HUDEP-2 (cell line): ENCODE data around the gene DGLUCY.
"Not testable (repeated sequence)": the region's sequence is repeated elsewhere in the genome, so short reads cannot be mapped to it uniquely, and the experiment has no call there.

Experiments used
- DNase-seq, 76 experiments: peaks; one replicate each; lab custom pipeline; 2025; ENCODE audit not compliant: unreplicated experiment in 76 of 76; lab: John Stamatoyannopoulos, UW

The DGLUCY gene

DNA sequence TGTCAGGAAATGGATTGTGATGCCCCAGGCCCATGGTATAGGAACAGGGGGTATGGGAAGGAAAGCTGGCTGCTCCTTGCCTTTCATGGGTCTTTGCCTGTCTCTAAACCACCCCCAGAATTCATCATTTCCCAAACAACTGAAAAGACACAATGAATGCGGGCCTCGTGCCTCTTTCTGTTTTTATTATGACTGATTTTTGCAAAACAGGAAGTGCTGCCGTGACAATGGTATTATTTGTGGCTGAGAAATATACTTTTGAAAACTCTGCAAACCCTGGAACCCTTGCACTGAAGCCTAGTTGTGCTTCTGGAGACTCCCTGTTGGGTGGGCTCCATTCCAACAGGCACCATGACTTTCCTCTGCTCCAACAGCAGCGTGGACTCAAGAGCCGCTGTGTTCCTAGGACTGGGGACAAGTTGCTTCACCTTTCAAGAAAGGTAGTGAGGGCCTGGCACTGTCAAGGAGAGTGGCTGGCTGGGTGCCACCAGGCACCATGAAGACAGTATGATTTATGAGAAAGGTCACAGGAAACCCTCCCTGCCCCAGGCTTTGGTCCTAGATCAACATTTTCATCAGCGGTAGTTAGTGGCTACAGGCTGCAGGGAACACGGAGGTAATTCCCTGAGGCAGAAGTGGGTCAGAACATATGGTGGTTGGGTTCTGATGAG lies 4.8 kb upstream of the DGLUCY start:
- no peak for DNase-seq

DNA sequence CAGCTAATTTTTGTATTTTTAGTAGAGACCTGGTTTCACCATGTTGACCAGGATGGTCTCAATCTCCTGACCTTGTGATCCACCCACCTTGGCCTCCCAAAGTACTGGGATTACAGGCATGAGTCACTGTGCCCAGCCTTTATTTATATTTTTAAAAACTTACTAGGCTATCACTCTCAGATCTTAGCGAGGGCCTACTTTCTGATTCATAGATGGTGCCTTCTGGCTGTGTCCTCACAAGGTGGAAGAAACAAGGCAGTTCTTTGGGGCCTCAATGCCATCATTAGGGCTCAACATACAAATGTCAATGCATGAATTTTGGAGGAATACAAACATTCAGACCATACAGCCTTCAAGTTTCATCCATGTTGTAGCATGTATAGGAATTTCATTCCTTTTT lies 2.4 kb upstream of the DGLUCY start:
- no peak for DNase-seq

DNA sequence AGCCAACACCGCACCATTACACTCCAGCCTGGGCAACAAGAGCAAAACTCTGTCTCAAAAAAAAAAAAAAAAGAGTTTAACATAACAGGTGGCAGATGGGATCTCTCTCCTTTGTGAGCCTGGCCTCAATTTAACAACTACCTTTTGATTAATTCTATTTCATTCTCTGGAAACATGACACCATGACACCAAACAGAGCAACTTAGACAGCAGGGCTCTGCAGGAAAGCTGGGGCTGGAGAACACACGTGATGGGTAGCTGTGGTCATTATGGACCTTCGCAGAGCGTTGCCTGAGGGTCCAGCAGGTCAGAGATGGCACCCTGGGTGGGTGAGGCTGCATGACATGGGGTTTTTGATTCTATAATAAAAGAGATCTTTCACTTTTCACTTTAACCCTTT lies 1.7 kb upstream of the DGLUCY start:
- DNase-seq: no peak

DNA sequence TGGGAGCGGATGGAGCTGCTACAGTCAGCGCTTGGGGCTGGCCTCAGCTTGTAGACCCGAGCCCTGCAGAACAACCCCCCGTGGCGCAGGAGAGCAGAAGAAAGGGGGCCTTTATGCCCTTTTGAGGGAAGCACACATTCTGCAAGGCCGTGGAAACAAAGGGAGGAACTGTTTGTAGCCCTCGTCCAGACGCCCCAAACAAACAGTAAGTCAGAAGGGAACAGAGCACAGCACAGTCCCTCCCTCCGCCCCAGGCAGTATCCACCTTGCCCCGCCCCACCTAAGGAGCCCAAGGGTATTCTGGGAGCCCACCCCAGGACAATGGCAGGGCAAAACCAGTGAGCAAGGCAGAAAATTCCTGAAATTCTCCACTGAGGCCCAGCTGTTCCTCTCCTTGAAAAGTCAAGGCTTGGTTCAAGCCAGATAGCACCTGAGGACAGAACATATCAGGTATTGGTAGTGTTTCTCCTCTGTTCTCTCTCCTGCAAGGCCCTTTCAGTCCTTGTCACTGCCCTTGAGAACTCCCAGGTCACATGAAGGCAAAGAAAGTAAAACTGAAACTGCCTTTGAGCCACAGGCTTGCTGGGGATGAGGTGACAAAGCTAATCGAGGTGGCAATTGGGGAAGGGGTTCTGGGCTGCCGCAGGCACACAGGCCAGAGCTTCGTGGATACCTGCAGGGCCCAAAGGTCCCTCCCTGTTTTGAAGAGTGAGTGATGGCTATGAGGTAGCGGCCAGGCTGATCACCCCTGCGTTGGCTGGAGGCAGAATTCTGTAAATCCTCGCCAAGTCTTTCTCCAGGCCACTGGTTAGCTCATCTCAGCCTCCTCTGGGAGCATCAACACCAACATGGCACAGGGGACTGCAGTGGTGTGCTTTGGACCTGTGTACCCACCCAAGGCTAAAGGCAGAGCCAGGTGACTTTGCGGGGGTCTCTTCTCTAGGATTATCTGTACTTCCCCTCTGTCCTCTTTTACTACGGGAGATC lies 499 bp downstream of the DGLUCY start:
- DNase-seq: peak in 60 of 76 experiments; percentile 15 to 72 (median 46)

DNA sequence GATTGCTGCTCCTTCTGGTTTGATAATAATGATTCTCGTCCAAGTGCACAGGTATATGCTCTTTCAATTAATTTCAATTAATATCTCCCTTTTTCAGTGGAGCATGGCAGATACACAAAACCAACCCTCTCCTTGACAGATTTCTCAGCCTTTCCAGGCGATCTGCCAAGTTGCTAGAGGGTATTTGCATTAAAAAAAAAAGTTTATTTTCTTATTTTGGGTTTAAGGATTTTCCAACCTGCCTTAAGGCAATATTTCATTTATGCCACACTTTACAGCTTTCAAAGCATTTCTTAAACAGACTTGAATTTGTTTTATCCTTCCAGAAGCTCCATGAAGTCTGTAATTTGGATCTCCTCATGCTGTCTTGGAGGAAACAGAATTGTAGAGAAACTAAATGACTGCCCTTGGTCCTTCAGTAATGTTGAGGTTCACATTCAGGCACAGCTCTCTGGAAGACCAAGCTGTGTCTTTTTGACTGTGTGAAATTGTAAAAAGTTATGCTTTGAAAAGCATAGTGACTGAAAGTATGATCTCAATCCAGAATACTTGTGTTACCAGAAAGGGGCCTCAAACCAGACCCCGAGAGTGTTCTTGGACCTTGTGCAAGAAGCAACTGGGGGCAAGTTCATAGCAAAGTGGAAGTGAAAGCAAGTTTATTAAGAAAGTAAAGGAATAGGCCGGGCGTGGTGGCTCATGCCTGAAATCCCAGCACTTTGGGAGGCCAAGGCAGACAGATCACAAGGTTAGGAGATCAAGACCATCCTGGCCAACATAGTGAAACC lies 2.3 kb downstream of the DGLUCY start:
- peak in 8 of 76 experiments; percentile 3 to 37 (median 16) for DNase-seq

DNA sequence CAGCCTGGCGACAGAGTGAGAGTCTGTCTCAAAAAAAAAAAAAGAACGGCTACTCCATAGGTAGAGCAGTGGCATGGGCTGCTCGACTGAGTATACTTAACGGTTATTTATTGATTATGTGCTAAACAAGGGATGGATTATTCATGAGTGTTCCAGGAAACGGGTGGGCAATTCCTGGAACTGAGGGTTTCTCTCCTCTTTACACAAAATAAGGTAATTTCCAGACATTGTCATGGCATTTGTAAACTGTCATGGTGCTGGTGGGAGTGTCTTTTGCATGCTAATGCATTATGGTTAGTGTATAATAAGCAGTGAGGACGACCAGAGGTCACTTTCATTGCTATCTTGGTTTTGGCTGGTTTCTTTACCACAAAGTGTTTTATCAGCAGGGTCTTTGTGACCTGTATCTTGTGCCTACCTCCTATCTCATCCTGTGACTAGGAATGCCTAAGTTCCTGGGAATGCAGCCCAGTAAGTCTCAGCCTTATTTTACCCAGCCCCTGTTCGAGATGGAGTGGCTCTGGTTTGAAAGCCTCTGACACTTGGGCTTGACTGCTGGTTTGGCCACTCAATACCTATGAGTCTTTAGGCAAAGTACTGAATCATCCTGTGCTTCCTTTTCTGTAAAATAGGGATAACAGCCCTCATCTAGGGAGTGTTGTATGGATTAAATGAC lies 3.2 kb downstream of the DGLUCY start:
- peak in 2 of 76 experiments; percentile 4 to 23 for DNase-seq

DNA sequence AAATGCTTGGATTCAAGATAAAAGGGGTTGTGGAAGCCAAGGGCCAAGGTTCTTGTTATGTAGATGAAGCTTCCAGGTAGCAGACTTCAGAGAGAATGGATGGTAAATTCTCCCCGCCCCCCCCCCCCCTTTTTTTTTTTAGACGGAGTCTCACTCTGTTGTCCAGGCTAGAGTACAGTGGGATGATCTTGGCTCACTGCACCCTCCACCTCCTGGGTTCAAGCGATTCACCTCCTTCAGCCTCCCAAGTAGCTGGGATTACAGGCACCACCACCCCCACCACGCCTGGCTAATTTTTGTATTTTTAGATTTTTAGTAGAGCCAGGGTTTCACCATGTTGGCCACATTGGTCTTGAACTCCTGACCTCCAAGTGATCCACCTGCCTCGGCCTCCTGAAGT lies 4.1 kb downstream of the DGLUCY start:
- no peak for DNase-seq

DNA sequence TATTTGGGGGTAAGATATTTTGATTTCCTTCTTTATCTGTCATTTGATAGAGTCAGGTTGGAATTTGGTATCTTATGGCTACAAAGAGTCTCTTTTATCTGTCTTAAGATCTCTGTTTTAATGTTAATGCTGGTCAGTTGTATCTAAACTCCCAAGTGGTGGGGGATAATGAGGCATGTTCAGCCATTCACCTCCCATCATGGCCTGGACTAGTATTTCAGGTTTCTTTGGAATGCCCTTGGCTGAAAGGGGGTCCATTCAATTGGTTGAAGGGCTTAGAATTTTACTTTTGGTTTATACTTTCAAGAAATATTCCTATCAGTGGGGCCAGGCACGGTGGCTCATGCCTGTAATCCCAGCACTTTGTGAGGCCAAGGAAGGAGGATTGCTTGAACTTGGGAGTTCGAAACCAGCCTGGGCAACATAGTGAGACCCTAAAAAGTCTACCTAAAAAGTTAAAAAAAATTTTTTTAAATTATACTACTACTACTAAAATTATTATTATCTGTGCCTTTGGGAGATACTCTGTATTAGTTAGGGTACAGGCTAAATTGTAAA lies 4.7 kb downstream of the DGLUCY start:
- no peak for DNase-seq

DNA sequence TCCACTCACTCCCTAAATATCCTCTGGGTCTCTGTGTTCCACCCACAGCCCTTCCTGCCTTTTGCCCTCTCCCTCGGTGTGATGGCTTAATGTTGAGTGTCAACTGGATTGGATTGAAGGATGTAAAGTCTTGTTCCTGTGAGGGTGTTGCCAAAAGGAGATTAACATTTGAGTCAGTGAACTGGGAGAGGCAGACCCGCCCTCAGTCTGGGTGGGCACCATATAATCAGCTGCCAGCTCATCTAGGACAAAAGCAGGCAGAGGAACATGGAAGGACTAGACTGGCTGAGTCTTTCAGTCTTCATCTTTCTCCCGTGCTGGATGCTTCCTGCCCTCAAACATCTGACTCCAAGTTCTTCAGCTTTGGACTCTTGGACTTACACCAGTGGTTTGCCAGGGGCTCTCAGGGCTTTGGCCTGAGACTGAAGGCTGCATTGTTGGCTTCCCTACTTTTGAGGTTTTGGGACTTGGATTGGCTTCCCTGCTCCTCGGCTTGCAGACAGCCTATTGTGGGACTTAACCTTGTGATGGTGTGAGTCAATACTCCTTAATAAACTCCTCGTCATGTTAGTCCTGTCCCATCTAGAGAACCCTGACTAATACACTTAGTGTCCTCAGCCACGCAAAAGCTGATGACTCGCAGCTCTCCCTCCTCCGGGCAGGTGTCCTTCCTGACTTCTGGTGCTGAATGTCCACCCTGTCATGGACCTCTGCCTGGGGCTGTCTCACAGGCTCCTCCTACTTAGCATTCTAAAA lies 5.9 kb downstream of the DGLUCY start:
- peak in 33 of 76 experiments; percentile 2 to 56 (median 16) for DNase-seq

DNA sequence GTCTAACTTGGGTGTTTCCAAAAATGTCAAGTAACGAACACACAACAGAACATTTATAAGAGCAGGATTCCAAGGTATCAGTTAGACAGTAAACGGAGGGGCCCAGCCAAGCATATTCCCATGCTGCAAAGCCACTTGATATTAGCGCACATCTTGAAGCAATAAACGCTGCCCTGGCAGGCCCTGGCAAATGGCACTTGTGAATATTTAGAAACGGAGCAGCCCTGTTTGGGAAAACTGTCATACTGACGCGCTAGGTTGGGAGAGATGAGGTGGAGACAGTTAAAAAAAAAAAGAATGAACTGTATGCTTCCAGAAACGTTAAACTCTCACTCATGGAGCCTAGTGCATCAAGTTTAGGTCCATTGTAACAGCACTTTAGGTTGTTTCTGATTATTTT lies 9.3 kb downstream of the DGLUCY start:
- DNase-seq: no peak

DNA sequence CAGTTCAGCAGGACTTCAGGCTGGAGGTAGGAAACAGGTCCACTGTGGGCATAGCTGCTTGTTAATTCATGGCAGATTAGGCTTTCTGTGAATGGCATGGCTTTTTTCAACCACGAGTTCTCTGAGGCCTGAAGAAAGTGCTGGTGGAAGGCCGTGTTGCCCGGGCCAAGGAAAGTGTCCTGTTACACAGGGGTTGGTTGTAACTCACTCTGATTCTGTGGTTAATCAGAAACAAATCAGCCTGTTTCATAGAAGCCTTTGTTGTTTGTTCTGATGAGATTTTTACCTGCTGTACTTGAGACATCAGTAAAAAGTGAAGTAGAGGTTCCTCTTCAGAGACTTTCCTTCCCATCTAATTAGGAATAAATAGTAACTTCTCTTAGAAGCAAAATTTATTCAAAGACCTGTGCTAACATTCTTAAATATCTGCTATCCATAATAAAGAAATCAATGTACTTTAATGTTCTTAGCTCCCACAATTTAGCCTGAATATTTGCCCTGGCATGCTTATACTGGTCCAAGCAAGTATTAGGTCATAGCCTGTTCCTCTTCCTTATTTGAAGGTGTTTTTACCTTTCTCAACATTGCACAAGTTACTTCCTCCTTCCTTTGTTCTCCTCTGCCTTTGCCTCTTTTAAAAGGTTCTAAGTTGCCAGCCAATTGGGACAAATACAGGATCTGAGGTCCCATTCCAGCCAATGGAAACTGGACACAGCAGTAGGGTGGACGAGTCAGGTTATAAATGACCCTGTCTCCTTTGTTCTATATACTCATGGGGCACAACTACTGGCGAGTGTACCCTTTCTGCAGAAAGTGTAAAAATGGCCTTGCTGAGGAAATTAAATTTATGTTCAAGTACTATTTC lies 10.8 kb downstream of the DGLUCY start:
- DNase-seq: not testable (repeated sequence)

DNA sequence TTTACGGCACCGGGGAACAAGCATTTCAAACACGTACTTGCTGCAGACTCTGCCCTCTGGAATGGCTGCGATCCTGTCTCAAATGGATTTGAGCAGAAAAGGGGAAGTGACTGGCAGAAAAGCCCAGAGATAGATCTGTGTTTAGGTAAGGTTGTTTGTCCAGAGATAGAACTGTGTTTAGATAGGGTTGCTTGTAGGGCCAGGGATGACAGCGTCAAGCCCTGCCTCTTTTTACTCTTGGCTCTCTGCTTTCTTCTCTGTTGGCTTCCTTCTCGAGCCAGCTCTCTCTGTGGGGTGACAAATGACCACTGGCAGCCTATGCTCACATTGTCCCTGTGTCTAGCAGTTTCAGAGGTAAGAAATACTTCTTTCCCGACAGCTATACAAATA lies 11.4 kb downstream of the DGLUCY start:
- no peak for DNase-seq

DNA sequence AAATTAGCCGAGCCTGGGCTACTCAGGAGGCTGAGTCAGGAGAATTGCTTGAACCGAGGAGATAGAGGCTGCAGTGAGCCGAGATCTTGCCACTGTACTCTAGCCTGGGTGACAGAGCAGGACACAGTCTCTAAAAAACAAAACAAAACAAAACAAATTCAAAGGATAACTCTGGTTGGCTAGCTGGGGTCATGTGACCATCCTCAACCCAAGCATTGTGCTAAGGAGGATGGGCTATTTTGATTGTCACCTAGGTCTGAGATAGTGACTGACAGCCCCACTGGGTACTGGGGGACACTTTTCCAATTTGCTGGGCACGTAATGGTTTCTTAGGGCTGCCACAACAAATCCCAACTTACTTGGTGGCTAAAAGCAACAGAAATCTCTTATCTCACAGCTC lies 11.9 kb downstream of the DGLUCY start:
- DNase-seq: no peak

DNA sequence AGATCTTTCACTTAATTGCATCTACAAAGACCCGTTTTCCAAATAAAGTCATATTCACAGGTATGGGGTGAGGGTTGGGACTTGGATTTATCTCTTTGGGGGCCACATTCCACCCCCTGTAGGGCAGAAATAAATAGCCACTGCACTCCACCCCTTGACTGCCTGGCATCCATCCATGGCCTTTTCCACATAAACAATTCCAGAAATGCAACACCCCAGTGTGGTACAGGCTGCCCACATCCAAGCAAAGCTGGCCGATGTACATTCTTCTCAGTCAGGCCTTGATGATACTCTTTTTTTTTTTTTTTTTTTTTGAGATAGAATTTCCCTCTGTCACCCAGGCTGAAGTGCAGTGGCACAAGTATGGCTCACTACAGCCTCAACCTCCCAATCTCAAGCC lies 12.9 kb downstream of the DGLUCY start:
- no peak for DNase-seq

DNA sequence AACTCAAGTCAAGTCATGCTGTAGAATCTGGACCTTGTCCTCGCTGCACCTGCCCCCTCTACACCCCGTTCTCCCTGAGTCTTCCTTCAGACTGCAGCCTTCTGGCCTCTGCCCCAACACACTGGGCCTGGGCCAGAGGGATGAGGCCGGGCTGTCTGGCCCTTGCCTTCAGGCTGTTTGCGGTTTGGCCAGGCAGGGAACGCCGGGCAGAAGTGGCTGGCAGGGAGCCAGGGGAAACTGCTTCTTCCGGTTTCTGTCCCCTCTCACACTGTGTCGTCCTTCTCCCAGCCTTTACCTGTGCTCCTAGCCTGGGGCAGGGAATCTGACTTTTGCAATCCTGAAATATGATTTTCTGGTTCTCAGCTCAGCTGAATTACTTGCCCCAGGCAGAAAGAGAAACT lies 13.5 kb downstream of the DGLUCY start:
- no peak for DNase-seq

DNA sequence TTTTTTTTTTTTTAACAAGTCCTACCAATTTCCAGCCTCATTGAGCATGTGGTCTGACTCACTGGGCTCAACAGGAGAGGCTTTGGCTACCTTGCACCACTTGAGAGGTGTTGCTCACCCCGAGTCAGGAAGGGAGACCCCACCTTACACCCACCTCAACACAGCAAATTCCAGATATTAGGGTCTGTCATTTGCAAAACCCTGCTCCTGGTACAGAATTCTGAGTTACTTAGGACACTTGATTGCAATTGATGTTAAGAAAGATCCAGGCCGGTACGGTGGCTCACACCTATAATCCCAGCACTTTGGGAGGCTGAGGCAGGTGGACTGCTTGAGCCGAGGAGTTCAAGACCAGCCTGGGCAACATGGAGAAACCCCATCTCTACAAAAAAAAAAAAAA lies 14.1 kb downstream of the DGLUCY start:
- DNase-seq: no peak

DNA sequence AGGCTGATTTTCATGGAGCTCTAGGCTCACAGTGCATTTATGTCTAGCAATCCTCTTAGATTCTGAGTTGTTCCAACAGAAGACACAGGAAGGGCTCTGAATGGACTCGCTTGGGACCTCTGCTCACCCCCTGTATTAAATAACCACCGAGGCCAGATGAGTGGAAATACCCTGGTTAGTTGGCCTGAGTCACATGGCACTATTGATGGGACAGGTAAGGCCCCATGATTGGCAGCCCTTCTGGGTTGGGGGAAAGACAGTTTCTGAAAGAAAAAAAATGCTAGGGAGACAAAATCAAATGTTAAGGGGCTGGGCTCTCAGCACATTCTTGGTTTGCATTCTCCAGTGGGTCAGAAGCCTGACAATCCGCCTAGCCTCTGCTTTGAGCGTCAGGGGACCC lies 14.8 kb downstream of the DGLUCY start:
- no peak for DNase-seq

DNA sequence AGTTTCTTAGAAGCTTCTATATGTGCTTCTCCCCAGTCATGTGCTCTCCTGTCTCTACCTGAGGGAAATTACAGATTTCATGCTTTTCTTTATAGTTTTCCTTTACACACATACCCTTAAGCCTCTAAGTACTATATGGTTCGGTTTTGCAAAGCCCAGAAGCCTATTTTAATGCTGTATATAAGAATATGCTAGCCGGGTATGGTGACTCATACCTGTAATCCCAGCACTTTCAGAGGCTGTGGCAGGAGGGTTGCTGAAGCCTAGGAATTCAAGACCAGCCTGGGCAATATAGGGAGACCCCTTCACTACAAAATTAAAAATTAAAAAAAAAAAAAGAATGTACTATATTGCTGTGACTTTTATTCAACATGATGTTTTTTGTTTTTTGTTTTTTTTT lies 15.4 kb downstream of the DGLUCY start:
- DNase-seq: no peak

DNA sequence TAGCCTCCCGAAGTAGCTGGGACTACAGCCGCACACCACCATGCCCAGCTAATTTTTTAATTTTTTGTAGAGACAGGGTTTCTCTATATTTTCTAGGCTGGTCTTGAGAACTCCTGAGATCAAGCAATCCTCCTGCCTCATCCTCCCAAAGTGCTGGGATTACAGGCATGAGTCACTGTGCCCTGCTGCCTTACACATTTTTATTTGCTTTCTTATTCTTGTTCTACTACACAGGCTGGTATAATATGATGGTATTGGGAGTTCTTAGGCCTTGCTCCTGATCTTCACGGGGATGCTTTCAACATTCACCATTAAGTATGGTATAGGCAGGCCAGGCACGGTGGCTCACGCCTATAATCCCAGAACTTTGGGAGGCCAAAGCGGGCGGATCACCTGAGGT lies 21.2 kb downstream of the DGLUCY start:
- DNase-seq: no peak
